Head of caudate nucleus (tissue), 42 donors: ENCODE data around the gene ANKRD55.
"Not testable (repeated sequence)": the region's sequence is repeated elsewhere in the genome, so short reads cannot be mapped to it uniquely, and the experiment has no call there.

ENCODE experiments used
- DNase-seq, 42 donors: peaks; one replicate each; pipeline versions ENCODE4 v3.0.0 to v3.0.0-alpha.2; 2020 to 2021; ENCODE audit warnings: mixed read lengths in 7 of 42
- intact Hi-C: fragments of 100-400 bp; cut with DNase I; formaldehyde crosslinking; loops from one replicate; pipeline ENCODE4 v1.15.0; 2022

Gene ANKRD55

DNA sequence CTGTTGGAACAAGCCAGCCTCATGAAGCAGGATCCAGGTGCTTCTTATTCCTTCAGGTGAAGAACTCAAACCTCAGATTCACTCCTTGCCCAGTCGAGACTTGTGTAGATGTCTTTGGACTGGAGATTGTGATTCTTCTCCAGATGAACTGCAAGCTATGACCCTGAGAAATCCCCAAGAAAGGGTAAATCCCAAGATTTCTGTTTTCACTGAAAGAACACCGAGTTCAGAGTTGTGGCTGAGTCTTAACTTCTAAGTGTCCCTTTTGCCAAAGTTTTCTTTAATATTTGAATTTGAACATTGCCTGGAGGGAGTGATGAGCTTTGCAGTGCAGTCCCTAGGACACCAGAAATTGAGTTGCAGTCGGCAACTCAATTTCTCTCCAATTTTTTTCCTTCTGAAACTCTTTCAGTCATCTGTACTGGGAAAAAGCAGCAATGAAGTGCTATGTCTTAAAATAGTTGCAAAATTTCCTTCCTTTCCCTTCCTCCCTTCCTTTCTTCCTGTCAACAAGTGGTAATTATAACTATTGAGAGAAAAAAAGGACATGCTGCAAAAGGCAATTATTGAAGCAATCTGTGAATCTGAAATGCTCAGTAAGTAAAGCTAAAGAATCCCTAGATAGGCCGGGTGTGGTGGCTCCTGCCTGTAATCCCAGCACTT, 56.1 kb downstream of the ANKRD55 start:
- intact Hi-C loops = no loop called here
- no peak for DNase-seq

DNA sequence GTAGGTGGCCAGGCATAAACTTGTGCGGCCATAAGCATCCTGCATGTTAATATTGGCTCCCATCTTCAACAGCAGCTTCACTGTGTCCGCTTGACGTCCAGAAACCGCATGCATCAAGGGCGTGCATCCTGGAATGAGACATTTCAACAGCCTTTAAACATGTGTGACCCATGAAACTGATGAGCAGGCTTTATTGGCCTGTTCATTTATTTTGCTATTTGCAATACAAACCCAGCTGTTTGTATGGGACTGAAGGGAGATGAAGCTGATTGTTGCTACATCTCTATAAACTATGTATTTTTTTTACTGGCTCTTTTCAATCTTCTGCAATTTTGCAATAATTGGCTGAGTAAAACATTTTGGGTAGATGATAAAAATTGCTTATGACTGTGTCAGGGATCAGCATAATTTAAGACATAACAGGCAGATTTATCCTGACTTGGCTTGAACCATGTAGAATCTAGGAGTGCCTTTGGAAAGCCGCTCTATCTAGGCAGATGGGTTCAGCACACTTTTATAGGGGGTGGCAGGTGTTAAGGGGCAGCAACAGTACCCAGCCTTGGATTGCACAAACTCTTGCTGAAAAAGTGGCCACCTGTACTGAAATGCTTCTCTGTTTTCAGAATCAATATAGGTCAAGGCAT, 56.9 kb downstream of the ANKRD55 start:
- peak in 1 of 42 donors; percentile 34 for DNase-seq
- intact Hi-C loops = no loop called here

DNA sequence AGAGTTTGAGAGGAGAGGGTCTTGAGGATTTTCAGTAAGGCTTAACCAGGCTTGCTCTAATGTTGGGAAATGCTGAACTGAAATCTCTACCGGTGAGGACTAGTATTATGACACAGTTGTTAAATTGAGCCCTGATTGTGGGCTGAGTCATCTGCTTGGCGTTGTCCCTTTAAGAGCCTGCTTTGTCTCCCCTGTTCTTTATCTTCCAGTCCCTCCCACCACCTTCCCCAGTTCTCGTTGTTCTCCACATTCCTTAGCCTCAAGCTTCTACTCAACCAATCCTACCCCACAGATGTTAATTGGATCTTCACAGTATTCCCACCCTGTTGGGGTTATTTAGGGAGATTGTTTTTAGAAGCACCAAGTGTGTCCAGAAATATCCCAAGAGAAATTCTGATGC, 57.6 kb downstream of the ANKRD55 start:
- intact Hi-C loops = no loop called here
- peak in 1 of 42 donors; percentile 36 for DNase-seq

DNA sequence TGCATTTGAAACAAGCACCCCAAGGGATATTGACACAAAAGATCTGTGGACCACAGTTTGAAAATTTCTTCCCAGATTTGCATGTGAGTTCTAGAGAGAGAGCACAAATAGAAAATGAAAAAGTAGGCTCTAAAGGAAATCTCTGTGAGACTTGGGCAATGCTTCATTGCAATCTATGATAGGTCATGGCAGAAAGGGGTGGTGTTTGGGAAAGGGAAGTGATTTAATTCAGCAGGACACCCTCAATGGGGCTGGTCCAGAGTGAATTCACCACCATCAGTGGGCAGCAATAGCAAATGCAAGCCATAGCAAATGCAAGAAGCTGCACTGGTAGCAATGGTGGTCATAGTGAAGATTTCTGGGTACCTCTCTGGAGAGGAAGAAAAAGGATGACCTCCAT, 58.1 kb downstream of the ANKRD55 start:
- no peak for DNase-seq
- intact Hi-C loops = no loop called here

DNA sequence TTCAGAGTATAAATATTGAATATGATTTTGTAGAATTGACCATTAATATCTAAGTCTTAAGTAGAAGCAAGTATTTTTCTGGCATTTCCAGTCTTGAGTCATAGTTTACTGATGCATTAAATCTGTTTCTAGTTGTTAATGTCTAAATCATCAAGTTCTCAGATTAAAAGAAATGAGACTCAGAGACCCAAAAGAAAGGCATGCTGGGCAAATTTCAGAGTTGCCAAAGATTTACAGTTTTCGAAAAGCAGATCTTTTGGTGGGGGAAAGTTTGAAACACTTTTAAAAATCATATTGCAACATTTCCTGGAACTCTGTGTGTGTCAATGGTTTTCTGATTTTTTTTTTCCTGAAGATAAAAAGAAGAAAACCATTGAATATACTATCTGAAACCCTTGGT, 60.9 kb downstream of the ANKRD55 start:
- intact Hi-C loops = no loop called here
- no peak for DNase-seq

DNA sequence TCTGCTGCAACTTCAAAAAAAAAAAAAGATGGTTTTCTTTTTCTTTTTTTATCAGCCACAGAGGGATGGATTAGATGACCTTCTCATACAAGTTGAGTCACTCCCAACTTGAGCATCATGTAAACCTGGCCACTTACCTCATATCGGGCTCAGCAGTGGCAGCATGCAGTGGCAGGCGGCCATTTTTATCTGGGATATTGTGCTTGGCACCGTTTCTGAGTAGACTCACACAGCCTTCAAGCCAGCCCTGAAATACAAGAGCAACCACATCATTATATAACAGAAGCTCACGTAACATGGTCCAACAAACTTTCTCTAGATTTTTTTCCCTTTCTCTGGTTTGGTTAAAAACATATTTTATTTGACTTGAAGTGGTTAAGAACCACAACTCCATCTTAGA, 62.6 kb downstream of the ANKRD55 start:
- DNase-seq = no peak
- intact Hi-C loops = no loop called here

DNA sequence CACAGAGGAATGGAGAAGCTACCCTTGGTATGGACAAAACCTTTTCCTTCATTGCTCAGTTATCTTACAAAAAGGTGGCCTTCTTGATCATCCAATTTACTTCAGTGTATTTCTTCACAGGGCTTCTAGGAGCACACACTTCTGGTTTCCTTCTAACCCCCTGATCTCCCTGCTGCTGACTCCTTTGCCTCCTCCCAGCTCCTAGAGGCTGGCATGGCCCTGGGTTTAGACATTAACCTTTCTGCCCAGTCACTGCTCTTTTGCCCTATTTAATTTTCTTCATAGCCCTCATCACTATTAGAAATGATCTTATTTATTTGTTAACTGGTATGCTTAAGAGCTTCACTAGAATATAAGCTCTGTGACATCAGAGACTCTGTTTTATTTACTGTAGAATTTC, 63.2 kb downstream of the ANKRD55 start:
- no peak for DNase-seq
- intact Hi-C loops = no loop called here

DNA sequence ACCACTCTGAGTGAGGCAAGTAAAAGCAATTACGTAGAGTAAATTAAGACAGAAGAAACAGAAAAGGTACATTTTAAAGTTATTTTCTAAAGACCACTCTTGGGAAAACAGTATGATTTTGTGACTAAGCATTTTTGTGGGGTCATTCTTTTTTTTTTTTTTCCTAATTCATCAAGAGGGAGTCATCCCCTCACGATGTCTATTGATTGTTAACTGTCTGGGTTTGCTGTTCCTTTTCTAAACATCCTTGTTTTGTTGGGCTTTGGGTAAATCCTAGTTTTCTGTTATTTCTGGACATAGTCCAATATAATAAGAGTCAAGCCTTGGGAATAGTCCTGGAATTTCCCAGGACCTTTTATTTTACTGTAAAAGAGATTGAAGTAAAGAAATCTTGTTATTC, 63.8 kb downstream of the ANKRD55 start:
- intact Hi-C loops = no loop called here
- DNase-seq = no peak

DNA sequence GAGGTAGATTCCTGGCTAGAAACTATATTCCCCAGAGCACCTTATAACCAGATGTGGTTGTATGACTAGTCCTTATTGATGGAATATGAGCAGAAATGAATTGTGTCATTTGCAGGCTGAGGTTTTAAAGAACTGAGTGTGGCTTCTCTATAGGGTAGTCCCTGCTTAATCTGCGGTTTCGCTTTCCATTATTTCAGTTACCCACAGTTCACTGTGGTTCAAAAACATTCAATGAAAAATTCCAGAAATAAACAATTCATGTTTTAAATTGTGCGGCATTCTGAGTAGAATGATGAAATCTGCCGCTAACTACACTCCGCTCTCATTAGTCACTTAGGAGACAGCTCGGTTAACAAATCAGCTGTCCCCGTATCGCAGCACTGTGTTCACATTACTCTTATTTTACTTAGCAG, 65.1 kb downstream of the ANKRD55 start:
- intact Hi-C loops = no loop called here
- DNase-seq = no peak

DNA sequence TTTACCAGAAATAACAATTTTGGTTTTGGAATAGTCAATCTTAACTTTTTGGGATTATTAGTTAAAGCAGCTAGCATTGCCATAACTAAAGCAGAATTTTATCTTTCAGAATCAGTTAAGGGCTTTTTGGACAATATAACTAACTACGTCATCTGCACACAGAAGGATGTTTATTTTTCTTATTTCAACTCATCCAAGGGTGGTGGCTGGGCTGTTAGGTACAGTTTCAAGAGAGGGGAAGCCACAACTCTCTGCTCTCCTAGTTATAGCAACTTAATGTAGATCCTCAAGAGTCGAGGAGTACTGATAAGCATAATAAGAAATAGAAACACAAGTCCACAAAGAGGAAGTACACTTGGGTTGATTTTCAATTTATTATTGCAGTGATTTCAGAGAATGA, 65.6 kb downstream of the ANKRD55 start:
- intact Hi-C loops = no loop called here
- DNase-seq = no peak

- no peak for DNase-seq
- intact Hi-C loops = no loop called here
Observed at GRCh38 chr5:56166671-56167385, 66.3 kb downstream of the ANKRD55 start.

GRCh38 chr5:56164376-56164775, 68.8 kb downstream of the ANKRD55 start:
- intact Hi-C loops = no loop called here
- peak in 40 of 42 donors; percentile 17 to 84 (median 60) for DNase-seq

- peak in 1 of 42 donors; percentile 36 for DNase-seq
- intact Hi-C loops = no loop called here
Observed at GRCh38 chr5:56161927-56162326, 71.2 kb downstream of the ANKRD55 start.

DNA sequence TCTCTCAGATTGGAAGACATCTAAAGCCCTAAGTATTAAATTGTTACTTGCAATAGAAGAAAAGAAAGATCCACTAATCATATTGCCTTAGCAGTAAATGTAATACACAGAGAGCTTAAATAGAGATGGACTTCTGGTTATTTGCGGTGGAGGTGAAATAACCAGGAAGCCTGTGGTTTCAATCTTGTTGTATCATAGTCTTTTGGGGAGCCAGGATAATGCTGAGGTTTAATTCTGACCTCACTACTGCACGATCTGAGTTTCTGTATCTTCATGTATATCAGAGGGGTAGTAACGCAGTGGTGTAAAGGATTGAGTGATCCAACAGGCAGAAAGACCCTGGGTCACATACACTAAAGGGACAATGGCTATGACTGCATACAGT, 71.7 kb downstream of the ANKRD55 start:
- intact Hi-C loops = no loop called here
- DNase-seq = no peak

DNA sequence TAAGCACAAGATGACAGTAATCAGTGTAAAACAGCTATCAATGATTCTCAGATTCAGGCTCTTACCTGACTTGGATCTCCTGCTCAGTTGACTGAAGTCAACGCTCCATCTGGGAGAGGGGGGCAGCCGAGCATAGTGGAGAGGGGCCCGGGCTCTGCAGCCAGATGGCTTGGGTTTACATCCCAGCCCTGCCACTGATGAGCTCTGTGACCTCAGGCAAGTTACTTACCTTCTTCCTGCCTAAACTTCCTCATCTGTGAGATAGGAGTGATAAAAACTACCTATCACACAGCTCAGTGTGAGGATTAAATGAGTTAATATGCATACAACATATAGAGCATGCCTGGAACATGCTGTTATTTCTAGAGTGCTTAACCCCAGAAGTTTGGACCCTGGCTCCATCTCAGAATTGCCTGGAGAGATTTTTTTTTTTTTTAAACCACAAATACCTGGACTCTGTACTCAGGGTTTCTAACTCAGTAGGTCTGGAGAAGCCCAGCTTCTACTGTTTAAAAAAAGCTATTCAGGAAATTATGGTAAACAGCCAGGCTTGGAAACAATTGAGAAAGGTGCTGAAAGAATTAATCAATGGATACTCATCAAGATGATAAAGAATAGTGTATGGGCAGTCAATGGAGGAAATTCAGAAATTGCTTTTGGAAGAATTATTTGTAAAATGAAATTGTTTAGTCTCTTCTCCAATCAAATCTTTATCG, 72.2 kb downstream of the ANKRD55 start:
- intact Hi-C loops = no loop called here
- DNase-seq = no peak

GRCh38 chr5:56159521-56159947, 73.6 kb downstream of the ANKRD55 start:
- no peak for DNase-seq
- intact Hi-C loops = no loop called here

DNA sequence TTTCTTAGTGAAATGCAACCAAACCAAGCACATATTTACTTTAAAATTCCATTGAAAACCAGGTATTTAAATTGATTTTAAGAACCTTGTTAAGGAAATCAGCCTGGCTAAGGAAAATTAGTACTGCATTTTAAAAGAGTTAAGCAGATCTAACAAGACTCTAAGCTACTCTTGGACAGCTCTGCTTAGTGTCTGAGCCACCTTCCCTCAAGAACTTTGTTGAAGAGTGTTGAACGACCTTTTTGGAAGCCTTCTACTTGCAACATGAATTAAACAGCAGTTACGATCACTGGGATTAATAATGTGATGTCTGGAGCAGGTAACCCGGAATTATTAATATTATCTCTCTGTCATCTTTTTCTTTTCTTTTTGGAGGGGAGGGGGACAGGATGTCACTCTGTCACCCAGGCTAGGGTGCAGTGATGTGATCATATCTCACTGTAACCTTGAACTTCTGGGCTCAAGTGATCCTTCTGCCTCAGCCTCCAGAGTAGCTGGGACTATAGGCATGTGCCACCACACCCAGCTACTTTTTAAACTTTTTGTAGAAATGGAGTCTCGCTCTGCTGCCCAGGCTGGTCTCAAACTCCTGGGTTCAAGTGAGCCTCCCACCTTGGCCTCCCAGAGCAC, 74.7 kb downstream of the ANKRD55 start:
- no peak for DNase-seq
- intact Hi-C loops = no loop called here

GRCh38 chr5:56157191-56157621, 75.9 kb downstream of the ANKRD55 start:
- DNase-seq, intact Hi-C loops: not testable (repeated sequence)

- DNase-seq = peak in 1 of 42 donors; percentile 26
- intact Hi-C loops = not testable (repeated sequence)
Observed at GRCh38 chr5:56156585-56157190, 76.4 kb downstream of the ANKRD55 start.
